ENCODE measurements around the gene FGF2.

DNA sequence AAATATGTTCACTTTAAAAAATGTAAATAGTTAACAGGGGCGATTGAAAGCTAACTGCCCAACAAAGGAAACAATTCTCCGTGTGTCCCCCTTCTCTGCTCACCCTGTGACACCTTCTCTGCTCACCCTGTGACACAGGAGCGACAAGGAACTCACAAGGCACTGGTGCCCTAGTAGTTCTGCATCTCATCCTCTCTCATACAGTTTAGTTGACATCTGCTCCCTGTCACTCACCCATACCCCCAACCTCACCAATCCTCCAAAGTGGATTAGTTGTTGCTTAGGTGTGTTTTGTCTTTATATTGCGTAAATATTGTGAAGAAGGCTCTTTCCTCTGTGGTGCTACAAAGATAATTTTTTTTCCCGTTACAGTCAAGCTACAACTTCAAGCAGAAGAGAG lies 49.3 kb downstream of the FGF2 start:
- TF ChIP-seq, protein P1, sequence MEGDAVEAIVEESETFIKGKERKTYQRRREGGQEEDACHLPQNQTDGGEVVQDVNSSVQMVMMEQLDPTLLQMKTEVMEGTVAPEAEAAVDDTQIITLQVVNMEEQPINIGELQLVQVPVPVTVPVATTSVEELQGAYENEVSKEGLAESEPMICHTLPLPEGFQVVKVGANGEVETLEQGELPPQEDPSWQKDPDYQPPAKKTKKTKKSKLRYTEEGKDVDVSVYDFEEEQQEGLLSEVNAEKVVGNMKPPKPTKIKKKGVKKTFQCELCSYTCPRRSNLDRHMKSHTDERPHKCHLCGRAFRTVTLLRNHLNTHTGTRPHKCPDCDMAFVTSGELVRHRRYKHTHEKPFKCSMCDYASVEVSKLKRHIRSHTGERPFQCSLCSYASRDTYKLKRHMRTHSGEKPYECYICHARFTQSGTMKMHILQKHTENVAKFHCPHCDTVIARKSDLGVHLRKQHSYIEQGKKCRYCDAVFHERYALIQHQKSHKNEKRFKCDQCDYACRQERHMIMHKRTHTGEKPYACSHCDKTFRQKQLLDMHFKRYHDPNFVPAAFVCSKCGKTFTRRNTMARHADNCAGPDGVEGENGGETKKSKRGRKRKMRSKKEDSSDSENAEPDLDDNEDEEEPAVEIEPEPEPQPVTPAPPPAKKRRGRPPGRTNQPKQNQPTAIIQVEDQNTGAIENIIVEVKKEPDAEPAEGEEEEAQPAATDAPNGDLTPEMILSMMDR (IDR thresholded peaks at IDR 0.05; ENCODE audit: insufficient read depth, low read length, poor library complexity, severe bottlenecking): no peak
- no peak for TF ChIP-seq EZH2phosphoT487 (conservative IDR thresholded peaks at IDR 0.05; ENCODE audit: low read length)

Measured in SU-DHL-6 (cell line).